ENCODE results near the gene SLCO1C1.

SLCO1C1 gene, protein sequence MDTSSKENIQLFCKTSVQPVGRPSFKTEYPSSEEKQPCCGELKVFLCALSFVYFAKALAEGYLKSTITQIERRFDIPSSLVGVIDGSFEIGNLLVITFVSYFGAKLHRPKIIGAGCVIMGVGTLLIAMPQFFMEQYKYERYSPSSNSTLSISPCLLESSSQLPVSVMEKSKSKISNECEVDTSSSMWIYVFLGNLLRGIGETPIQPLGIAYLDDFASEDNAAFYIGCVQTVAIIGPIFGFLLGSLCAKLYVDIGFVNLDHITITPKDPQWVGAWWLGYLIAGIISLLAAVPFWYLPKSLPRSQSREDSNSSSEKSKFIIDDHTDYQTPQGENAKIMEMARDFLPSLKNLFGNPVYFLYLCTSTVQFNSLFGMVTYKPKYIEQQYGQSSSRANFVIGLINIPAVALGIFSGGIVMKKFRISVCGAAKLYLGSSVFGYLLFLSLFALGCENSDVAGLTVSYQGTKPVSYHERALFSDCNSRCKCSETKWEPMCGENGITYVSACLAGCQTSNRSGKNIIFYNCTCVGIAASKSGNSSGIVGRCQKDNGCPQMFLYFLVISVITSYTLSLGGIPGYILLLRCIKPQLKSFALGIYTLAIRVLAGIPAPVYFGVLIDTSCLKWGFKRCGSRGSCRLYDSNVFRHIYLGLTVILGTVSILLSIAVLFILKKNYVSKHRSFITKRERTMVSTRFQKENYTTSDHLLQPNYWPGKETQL

DNA sequence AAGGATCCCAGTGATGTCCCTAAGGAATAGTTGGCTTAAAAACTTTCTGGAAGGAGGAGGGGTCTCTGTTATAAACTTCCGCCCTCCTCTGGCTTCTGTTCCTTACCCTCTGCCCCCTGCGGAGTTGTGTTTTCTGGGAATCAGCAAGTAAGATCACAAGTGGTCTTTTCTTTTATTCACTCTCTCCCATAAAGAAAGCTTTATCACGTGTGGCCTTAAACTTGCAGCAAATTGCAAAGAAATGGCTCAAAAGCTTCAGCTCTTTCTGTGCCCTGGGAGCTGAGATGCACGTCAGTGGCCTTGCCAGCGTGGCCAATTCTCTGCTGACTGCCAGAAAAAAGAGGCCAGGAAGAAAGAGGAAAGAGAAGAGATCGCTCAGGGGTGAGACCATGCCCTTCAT lies at the start of gene SLCO1C1:
SLCO1C1 (plus strand) TSS at position 101 of the 400 bp plus-strand sequence. CDS start 4,245 bp downstream, outside the sequence.
- CTCF ChIA-PET: no interaction called here
- DNase-seq (ENCODE audit: extremely low spot score): no peak
- POLR2A ChIA-PET: no interaction called here
- TF ChIP-seq ZNF384 (IDR thresholded peaks at IDR 0.05) (no peak), FOXA1 (IDR thresholded peaks at IDR 0.05) (no peak), SUZ12 (IDR thresholded peaks at IDR 0.05) (no peak), FOXM1 (IDR thresholded peaks at IDR 0.05; ENCODE audit: borderline replicate concordance) (no peak), FOXK2 (IDR thresholded peaks at IDR 0.05) (no peak), BHLHE40 (IDR thresholded peaks at IDR 0.05; ENCODE audit: borderline replicate concordance) (no peak), HDGF (IDR thresholded peaks at IDR 0.05; ENCODE audit: borderline replicate concordance) (no peak), SP1 (IDR thresholded peaks at IDR 0.05) (no peak), ELF4 (IDR thresholded peaks at IDR 0.05) (no peak), NFRKB (IDR thresholded peaks at IDR 0.05) (no peak)
- TF ChIP-seq, protein P1, sequence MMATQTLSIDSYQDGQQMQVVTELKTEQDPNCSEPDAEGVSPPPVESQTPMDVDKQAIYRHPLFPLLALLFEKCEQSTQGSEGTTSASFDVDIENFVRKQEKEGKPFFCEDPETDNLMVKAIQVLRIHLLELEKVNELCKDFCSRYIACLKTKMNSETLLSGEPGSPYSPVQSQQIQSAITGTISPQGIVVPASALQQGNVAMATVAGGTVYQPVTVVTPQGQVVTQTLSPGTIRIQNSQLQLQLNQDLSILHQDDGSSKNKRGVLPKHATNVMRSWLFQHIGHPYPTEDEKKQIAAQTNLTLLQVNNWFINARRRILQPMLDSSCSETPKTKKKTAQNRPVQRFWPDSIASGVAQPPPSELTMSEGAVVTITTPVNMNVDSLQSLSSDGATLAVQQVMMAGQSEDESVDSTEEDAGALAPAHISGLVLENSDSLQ (IDR thresholded peaks at IDR 0.05): no peak

DNA sequence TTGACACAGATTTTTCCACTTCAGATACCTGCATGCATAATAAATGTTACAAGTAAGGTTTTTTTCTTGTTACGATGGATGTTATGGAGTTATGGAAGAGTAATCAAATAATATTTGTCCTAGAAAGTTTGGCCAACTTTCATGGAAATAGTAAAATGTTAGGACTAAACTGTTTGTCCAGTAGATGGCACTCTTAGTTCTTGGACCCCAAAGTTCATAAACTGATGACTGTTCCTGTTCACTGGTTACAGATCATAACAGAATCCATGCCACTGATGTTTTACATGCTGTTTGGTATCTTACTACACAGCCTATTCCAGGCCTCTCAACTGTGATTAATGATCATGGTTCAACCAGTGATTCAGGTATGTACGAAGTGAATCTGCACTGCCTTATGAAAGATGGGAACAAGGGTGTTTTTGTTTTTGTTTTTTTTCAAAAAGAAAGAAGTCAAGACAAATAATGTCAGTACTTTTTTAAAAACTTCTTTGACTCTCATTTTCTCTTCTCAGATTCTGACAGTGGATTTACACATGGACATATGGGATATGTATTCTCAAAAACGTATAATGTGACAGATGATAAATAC lies 48.8 kb upstream of the SLCO1C1 start:
- DNase-seq (ENCODE audit: extremely low spot score): peak; percentile 38
- POLR2A ChIA-PET: no interaction called here
- TF ChIP-seq ZNF384 (IDR thresholded peaks at IDR 0.05): no peak
- TF ChIP-seq L3MBTL2 (conservative IDR thresholded peaks at IDR 0.05): no peak
- TF ChIP-seq NFRKB (IDR thresholded peaks at IDR 0.05): no peak
- no peak for TF ChIP-seq ELF4 (IDR thresholded peaks at IDR 0.05)
- no peak for TF ChIP-seq SUZ12 (IDR thresholded peaks at IDR 0.05)
- no peak for TF ChIP-seq FOXM1 (IDR thresholded peaks at IDR 0.05; ENCODE audit: borderline replicate concordance)
- TF ChIP-seq FOXK2 (IDR thresholded peaks at IDR 0.05): no peak
- no peak for TF ChIP-seq LEF1 (IDR thresholded peaks at IDR 0.05; ENCODE audit: borderline replicate concordance)
- CTCF ChIA-PET: no interaction called here

DNA sequence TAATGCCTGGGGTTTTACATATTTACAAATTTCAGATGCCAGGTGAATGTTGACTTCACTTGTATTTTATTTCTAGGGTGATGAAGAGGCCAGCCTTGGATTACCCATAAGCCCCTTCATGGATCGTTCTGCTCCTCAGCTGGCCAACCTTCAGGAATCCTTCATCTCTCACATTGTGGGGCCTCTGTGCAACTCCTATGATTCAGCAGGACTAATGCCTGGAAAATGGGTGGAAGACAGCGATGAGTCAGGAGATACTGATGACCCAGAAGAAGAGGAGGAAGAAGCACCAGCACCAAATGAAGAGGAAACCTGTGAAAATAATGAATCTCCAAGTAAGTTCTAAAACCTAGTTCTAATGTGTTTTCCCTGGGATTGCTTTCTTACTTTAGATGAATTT lies 41.3 kb upstream of the SLCO1C1 start:
- POLR2A ChIA-PET: no interaction called here
- CTCF ChIA-PET: no interaction called here
- DNase-seq (ENCODE audit: extremely low spot score): no peak
- TF ChIP-seq HDGF (IDR thresholded peaks at IDR 0.05; ENCODE audit: borderline replicate concordance) (no peak), CTBP1 (IDR thresholded peaks at IDR 0.05; ENCODE audit: borderline replicate concordance) (no peak), FOXM1 (IDR thresholded peaks at IDR 0.05; ENCODE audit: borderline replicate concordance) (no peak)

DNA sequence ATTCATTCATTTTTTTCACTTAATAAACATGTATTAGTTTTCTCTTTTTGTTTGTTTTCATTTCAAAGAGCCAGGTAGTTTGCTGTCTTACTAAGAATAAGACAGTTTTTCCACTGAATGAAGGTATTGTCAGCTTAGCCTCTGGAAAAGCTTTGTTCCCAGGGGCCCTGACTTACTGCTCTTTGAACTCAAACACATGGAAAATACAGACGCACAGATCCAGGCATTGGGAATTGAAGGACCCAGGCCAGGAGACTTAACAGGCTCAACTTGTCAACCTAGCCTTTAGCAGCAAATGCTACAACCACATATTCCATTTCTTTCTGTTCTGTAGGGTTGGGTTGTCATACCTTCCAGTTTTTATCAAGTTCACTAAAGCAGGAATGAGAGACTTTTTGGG lies 38.5 kb upstream of the SLCO1C1 start:
- no peak for DNase-seq (ENCODE audit: extremely low spot score)
- CTCF ChIA-PET: no interaction called here
- POLR2A ChIA-PET: no interaction called here
- TF ChIP-seq ZNF384 (IDR thresholded peaks at IDR 0.05) (no peak), ELF4 (IDR thresholded peaks at IDR 0.05) (no peak), TARDBP (IDR thresholded peaks at IDR 0.05) (no peak), SUZ12 (IDR thresholded peaks at IDR 0.05) (no peak), LEF1 (IDR thresholded peaks at IDR 0.05; ENCODE audit: borderline replicate concordance) (no peak), FOXM1 (IDR thresholded peaks at IDR 0.05; ENCODE audit: borderline replicate concordance) (no peak), BHLHE40 (IDR thresholded peaks at IDR 0.05; ENCODE audit: borderline replicate concordance) (no peak), HDGF (IDR thresholded peaks at IDR 0.05; ENCODE audit: borderline replicate concordance) (no peak), ARNT (IDR thresholded peaks at IDR 0.05) (no peak), NFRKB (IDR thresholded peaks at IDR 0.05) (no peak), CTBP1 (IDR thresholded peaks at IDR 0.05; ENCODE audit: borderline replicate concordance) (no peak), FOXA1 (IDR thresholded peaks at IDR 0.05) (no peak), FOXK2 (IDR thresholded peaks at IDR 0.05) (no peak), SP1 (IDR thresholded peaks at IDR 0.05) (no peak)
- TF ChIP-seq, protein P1 (IDR thresholded peaks at IDR 0.05): no peak

DNA sequence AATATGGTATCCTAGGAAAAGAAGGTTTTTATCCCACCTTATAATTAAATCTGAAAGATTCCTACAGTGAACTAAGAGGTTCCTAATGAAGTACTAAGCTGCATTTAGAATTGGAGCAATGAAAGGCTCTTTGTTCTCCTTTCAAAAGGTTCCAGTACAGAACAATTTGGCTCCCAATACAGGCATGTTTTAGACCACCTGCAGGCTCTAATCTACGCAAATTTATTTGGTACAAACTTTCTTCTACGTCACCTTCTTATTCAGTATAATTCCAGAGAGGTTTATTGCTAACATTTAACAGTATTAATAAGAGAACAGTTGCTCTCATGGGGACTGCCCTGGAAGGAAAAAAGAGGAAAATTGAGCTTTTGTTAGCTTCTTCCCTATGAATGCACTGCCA lies 37.6 kb upstream of the SLCO1C1 start:
- DNase-seq (ENCODE audit: extremely low spot score): no peak
- TF ChIP-seq, protein P1 (IDR thresholded peaks at IDR 0.05): no peak
- TF ChIP-seq ARNT (IDR thresholded peaks at IDR 0.05): no peak
- no peak for TF ChIP-seq FOXM1 (IDR thresholded peaks at IDR 0.05; ENCODE audit: borderline replicate concordance)
- no peak for TF ChIP-seq FOXK2 (IDR thresholded peaks at IDR 0.05)
- TF ChIP-seq SP1 (IDR thresholded peaks at IDR 0.05): no peak
- TF ChIP-seq BHLHE40 (IDR thresholded peaks at IDR 0.05; ENCODE audit: borderline replicate concordance): no peak
- no peak for TF ChIP-seq TARDBP (IDR thresholded peaks at IDR 0.05)
- no peak for TF ChIP-seq ELF4 (IDR thresholded peaks at IDR 0.05)
- TF ChIP-seq ZNF384 (IDR thresholded peaks at IDR 0.05): no peak
- TF ChIP-seq HDGF (IDR thresholded peaks at IDR 0.05; ENCODE audit: borderline replicate concordance): no peak
- no peak for TF ChIP-seq NFRKB (IDR thresholded peaks at IDR 0.05)
- no peak for TF ChIP-seq FOXA1 (IDR thresholded peaks at IDR 0.05)
- TF ChIP-seq CTBP1 (IDR thresholded peaks at IDR 0.05; ENCODE audit: borderline replicate concordance): no peak
- no peak for TF ChIP-seq SUZ12 (IDR thresholded peaks at IDR 0.05)
- CTCF ChIA-PET: no interaction called here
- POLR2A ChIA-PET: no interaction called here

DNA sequence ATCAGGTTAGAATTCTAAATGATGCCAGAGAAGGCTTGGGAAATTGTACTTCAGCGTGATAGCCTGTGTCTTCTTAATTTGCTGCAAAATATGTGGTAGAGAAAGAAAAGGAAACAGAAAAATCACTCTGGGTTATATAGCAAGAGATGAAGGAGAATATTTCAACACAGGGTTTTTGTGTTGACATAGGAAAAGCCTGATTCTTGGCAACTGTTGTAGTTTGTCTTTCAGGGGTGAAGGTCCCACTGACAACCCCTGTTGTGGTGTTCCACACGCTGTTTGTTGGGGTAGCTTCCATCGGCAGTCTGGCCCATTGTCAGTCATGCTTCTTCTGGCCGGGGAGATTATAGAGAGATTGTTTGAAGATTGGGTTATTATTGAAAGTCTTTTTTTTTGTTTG lies 13.8 kb upstream of the SLCO1C1 start:
- POLR2A ChIA-PET: no interaction called here
- CTCF ChIA-PET: no interaction called here
- TF ChIP-seq FOXK2 (IDR thresholded peaks at IDR 0.05) (no peak), ELF4 (IDR thresholded peaks at IDR 0.05) (no peak), SUZ12 (IDR thresholded peaks at IDR 0.05) (no peak), CTBP1 (IDR thresholded peaks at IDR 0.05; ENCODE audit: borderline replicate concordance) (no peak), ZNF384 (IDR thresholded peaks at IDR 0.05) (no peak), HDGF (IDR thresholded peaks at IDR 0.05; ENCODE audit: borderline replicate concordance) (no peak), SP1 (IDR thresholded peaks at IDR 0.05) (no peak), BHLHE40 (IDR thresholded peaks at IDR 0.05; ENCODE audit: borderline replicate concordance) (no peak), FOXM1 (IDR thresholded peaks at IDR 0.05; ENCODE audit: borderline replicate concordance) (no peak), L3MBTL2 (conservative IDR thresholded peaks at IDR 0.05) (no peak), NFRKB (IDR thresholded peaks at IDR 0.05) (no peak)
- DNase-seq (ENCODE audit: extremely low spot score): no peak

Measured in HEK293T (cell line).